ENCODE data around the gene MLPH.

Gene MLPH

GRCh38 chr2:237474442-237474911, 12.6 kb upstream of the MLPH start:
- H3K27ac ChIP-seq: peak overlapping the region; percentile 61; the same call in 1 of the 2 replicates
- TF ChIP-seq ZFX (IDR thresholded peaks at IDR 0.05): no peak
- TF ChIP-seq, protein P1, sequence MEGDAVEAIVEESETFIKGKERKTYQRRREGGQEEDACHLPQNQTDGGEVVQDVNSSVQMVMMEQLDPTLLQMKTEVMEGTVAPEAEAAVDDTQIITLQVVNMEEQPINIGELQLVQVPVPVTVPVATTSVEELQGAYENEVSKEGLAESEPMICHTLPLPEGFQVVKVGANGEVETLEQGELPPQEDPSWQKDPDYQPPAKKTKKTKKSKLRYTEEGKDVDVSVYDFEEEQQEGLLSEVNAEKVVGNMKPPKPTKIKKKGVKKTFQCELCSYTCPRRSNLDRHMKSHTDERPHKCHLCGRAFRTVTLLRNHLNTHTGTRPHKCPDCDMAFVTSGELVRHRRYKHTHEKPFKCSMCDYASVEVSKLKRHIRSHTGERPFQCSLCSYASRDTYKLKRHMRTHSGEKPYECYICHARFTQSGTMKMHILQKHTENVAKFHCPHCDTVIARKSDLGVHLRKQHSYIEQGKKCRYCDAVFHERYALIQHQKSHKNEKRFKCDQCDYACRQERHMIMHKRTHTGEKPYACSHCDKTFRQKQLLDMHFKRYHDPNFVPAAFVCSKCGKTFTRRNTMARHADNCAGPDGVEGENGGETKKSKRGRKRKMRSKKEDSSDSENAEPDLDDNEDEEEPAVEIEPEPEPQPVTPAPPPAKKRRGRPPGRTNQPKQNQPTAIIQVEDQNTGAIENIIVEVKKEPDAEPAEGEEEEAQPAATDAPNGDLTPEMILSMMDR (conservative IDR thresholded peaks at IDR 0.05): no peak

DNA sequence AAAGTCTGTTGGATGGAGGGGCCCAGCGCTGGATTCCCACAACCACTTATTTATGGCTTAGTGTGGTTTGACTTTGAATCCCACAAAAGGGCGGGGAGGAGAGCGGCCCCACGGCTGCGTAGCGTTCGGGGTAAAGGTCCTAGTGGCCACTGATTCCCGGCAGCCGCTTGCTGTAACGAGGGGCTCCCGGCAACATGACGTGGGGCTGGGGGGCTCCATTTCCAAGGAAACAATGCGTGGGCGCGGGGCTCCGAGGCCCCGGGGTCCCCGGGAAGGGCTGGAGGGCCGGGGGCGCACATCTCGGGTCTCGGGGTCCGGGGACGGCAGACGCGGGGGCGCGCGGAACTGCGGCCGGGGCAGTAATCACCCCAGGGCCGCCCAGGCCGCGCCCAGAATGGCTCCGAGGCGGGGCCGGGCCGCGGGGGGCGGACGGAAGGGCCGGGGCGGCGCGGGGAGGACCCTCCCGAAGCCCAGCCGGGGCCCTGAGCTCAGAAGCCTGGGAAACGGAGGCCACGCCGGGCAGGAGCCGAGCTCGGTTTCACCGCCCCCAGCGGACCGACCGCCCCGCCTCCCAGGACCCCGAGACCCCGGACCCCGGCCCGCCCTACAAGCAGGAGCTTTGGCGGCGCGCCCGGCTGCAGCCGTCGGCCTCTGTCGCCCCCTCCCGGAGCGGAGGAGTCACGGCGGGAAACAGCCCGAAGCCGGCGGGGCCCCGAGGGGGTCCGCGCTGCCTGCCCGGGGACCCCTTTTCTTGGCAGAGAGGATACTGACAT, 11.9 kb upstream of the MLPH start:
- 0 out of 2 replicates have a peak, but pooled peaks have one; percentile 10 for TF ChIP-seq ZFX (IDR thresholded peaks at IDR 0.05)
- TF ChIP-seq, protein P1 (conservative IDR thresholded peaks at IDR 0.05): peak; percentile 91
- peak overlapping the region; percentile 61 for H3K27ac ChIP-seq

- H3K27ac ChIP-seq: peak overlapping the region; percentile 61
- TF ChIP-seq, protein P1 (conservative IDR thresholded peaks at IDR 0.05): peak; percentile 73
- TF ChIP-seq ZFX (IDR thresholded peaks at IDR 0.05): no peak
Observed at GRCh38 chr2:237475704-237476141, 11.3 kb upstream of the MLPH start.

DNA sequence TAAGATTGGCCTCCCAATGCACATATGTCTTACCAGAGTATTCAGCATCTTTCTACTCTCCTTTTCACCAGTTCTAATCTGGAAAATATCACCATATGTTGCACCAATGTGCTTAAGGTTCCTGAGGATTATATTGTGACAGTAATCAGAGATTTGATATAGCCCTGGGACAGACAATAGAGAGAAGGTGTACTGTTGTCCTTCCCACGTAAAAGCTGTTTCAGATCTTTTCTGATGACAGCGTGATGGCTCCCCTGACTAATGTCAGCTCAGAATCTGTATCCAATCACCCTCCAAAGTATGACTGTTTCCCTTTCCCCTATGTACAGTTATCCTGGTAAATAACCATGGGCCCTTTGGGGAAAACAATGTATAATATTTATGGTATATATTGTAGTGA, 9.0 kb upstream of the MLPH start:
- TF ChIP-seq, protein P1 (conservative IDR thresholded peaks at IDR 0.05): no peak
- no peak for TF ChIP-seq ZFX (IDR thresholded peaks at IDR 0.05)
- H3K27ac ChIP-seq: no peak overlapping the region

GRCh38 chr2:237478979-237479378, 8.1 kb upstream of the MLPH start:
- TF ChIP-seq, protein P1 (conservative IDR thresholded peaks at IDR 0.05): no peak
- no peak for TF ChIP-seq ZFX (IDR thresholded peaks at IDR 0.05)
- H3K27ac ChIP-seq: no peak overlapping the region

DNA sequence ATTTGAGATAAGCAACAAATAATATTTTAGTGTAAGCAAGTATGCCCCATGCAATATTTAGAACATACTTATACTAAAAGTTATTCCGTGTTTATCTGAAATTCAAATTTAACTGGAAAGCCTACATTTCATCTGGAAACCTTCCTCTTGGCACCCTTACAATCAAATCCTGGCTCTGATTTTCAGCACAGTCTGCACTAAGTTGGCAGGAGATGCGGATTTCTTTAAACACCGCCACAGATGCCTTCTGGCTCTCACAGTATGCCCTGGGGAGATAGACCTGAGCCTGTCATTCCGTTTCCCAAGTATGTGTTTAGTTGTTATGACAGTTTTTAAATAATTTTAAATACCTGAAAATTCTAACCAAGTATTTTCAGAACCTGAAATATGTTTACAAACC, 7.3 kb upstream of the MLPH start:
- TF ChIP-seq, protein P1 (conservative IDR thresholded peaks at IDR 0.05): no peak
- TF ChIP-seq ZFX (IDR thresholded peaks at IDR 0.05): no peak
- H3K27ac ChIP-seq: peak overlapping the region; percentile 67; the same call in 1 of the 2 replicates

- peak overlapping the region; percentile 67 for H3K27ac ChIP-seq
- TF ChIP-seq, protein P1 (conservative IDR thresholded peaks at IDR 0.05): no peak
- TF ChIP-seq ZFX (IDR thresholded peaks at IDR 0.05): no peak
Observed at GRCh38 chr2:237480556-237480955, 6.5 kb upstream of the MLPH start.

All from C4-2B (cell line).